ENCODE data around the gene C5orf15. TPM values are rescaled to one million over a fixed set of nuclear protein-coding genes. Genes with fewer than 3 reads are reported as not detected.
A peak's percentile ranks its signal among the peaks of the same experiment; 100 is the strongest.

The C5orf15 gene
- total RNA-seq (ENCODE audit: low replicate concordance) = 71.0 and 120 TPM in 2 replicates

DNA sequence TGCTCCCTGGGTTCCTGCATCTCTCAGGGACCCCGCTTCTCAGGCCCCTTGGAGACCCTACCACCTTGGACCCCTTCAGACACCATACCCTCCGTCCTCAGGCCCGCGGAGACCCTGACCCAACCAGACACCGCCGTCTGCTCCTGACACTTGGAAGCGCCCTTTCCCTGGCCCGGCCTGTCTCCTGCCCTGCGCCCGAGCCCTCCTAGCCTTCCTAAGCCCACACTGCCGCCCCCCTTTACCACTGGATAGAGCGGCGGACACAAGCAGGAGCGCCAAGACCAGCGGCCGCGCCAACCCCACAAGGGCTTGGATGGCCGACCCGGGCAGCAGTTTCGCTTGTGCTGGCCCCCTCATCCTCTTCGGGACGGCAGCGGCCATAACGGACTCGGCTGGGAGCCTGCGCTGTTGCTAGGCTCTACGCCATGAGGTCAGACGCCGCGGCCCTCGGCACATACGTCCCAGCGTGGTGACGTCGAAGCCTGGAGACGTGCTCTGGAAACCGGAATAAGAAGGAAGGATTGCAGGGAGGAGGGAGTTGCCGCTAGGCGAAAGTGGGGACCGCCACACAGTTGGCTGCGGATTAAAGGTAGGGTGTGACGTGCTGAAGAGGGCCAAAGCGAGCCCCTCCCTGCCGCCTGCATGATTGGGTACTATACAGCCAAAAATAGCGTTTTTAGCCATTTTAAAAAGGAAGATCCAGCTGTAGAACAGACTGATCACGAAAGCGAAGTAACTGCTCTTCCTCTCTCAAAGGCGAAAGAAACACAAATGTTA is at the start of gene C5orf15:
TSS of gene C5orf15 (minus strand) at position 422 of the 777 bp plus-strand sequence. CDS start at position 381, 41 bp downstream.
- Mint-ChIP-seq H3K36me3 (peaks cover 13% of the 10 kb centered on the region), H3K27me3 (ENCODE audit: insufficient read depth, low read depth) (peaks cover 7% of the 10 kb centered on the region), H3K4me3 (peak within 1 kb of the TSS; percentile 99), H3K27ac (peak within 1 kb of the TSS; percentile 99), H3K4me1 (peaks cover 23% of the 10 kb centered on the region), H3K9me3 (no peaks in the 10 kb centered on the region)
- Histone ChIP-seq H3K36me3 (no peaks in the 10 kb centered on the region), H3K4me2 (peak within 1 kb of the TSS; percentile 98), H3K4me1 (peaks cover 10% of the 10 kb centered on the region), H3F3A (ENCODE audit: low read depth) (peaks cover 15% of the 10 kb centered on the region), H2AFZ (replicated peaks) (peak within 1 kb of the TSS; percentile 92), H3K27ac (peak within 1 kb of the TSS; percentile 69), H3K79me2 (ENCODE audit: low read depth) (peaks cover 51% of the 10 kb centered on the region), H3K27me3 (no peaks in the 10 kb centered on the region), H3K9ac (peak within 1 kb of the TSS; percentile 88), H4K20me1 (ENCODE audit: low read depth) (no peaks in the 10 kb centered on the region), H3K9me3 (ENCODE audit: low read depth) (no peaks in the 10 kb centered on the region), H3K4me3 (peak within 1 kb of the TSS; percentile 79)
- TF ChIP-seq EZH2 (IDR thresholded peaks at IDR 0.05) = peak; percentile 36
- TF ChIP-seq, protein P1, sequence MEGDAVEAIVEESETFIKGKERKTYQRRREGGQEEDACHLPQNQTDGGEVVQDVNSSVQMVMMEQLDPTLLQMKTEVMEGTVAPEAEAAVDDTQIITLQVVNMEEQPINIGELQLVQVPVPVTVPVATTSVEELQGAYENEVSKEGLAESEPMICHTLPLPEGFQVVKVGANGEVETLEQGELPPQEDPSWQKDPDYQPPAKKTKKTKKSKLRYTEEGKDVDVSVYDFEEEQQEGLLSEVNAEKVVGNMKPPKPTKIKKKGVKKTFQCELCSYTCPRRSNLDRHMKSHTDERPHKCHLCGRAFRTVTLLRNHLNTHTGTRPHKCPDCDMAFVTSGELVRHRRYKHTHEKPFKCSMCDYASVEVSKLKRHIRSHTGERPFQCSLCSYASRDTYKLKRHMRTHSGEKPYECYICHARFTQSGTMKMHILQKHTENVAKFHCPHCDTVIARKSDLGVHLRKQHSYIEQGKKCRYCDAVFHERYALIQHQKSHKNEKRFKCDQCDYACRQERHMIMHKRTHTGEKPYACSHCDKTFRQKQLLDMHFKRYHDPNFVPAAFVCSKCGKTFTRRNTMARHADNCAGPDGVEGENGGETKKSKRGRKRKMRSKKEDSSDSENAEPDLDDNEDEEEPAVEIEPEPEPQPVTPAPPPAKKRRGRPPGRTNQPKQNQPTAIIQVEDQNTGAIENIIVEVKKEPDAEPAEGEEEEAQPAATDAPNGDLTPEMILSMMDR (IDR thresholded peaks at IDR 0.05) = peak; percentile 17
- no peak for TF ChIP-seq EZH2phosphoT487 (IDR thresholded peaks at IDR 0.05)
- DNase-seq (ENCODE audit: low spot score) = peak; percentile 97

- TF ChIP-seq EZH2 (IDR thresholded peaks at IDR 0.05) = no peak
- TF ChIP-seq EZH2phosphoT487 (IDR thresholded peaks at IDR 0.05) = no peak
- TF ChIP-seq, protein P1 (IDR thresholded peaks at IDR 0.05) = no peak
- Histone ChIP-seq H3K27ac (no peak overlapping the region), H2AFZ (replicated peaks) (peak overlapping the region; percentile 73), H4K20me1 (ENCODE audit: low read depth) (peaks cover 10% of the 10 kb centered on the region), H3K4me2 (peak overlapping the region; percentile 59), H3K4me3 (no peak overlapping the region), H3K79me2 (ENCODE audit: low read depth) (peaks cover 21% of the 10 kb centered on the region), H3K27me3 (no peaks in the 10 kb centered on the region), H3K36me3 (no peaks in the 10 kb centered on the region), H3F3A (ENCODE audit: low read depth) (peaks cover 35% of the 10 kb centered on the region), H3K4me1 (peaks cover 26% of the 10 kb centered on the region), H3K9ac (no peak overlapping the region), H3K9me3 (ENCODE audit: low read depth) (no peaks in the 10 kb centered on the region)
- H3K36me3 Mint-ChIP-seq = no peaks in the 10 kb centered on the region
- H3K9me3 Mint-ChIP-seq = no peaks in the 10 kb centered on the region
- H3K27ac Mint-ChIP-seq = no peak overlapping the region
- H3K4me3 Mint-ChIP-seq = peak overlapping the region; percentile 33
- peaks cover 3% of the 10 kb centered on the region for H3K27me3 Mint-ChIP-seq (ENCODE audit: insufficient read depth, low read depth)
- no peak for DNase-seq (ENCODE audit: low spot score)
- H3K4me1 Mint-ChIP-seq = peaks cover 21% of the 10 kb centered on the region
Measured at GRCh38 chr5:134008266-134008749, 39.9 kb upstream of the C5orf15 start.

- Histone ChIP-seq H3K36me3 (no peaks in the 10 kb centered on the region), H3K4me1 (peaks cover 30% of the 10 kb centered on the region), H3K27me3 (no peaks in the 10 kb centered on the region), H3K79me2 (ENCODE audit: low read depth) (peaks cover 26% of the 10 kb centered on the region), H3K4me2 (peak overlapping the region; percentile 59), H4K20me1 (ENCODE audit: low read depth) (peaks cover 16% of the 10 kb centered on the region), H3K4me3 (no peak overlapping the region), H3F3A (ENCODE audit: low read depth) (peaks cover 35% of the 10 kb centered on the region), H3K9ac (no peak overlapping the region), H2AFZ (replicated peaks) (peak overlapping the region; percentile 73), H3K9me3 (ENCODE audit: low read depth) (no peaks in the 10 kb centered on the region), H3K27ac (no peak overlapping the region)
- Mint-ChIP-seq H3K27ac (no peak overlapping the region), H3K36me3 (no peaks in the 10 kb centered on the region), H3K9me3 (no peaks in the 10 kb centered on the region), H3K27me3 (ENCODE audit: insufficient read depth, low read depth) (peaks cover 3% of the 10 kb centered on the region), H3K4me1 (peaks cover 27% of the 10 kb centered on the region), H3K4me3 (peak overlapping the region; percentile 33)
- DNase-seq (ENCODE audit: low spot score) = peak; percentile 73
- TF ChIP-seq EZH2 (IDR thresholded peaks at IDR 0.05) = no peak
- TF ChIP-seq, protein P1 (IDR thresholded peaks at IDR 0.05) = no peak
- TF ChIP-seq EZH2phosphoT487 (IDR thresholded peaks at IDR 0.05) = no peak
Measured at GRCh38 chr5:134007581-134008265, 39.3 kb upstream of the C5orf15 start.
